Measurements from ENCODE around the gene AKAP9.
"Not testable (repeated sequence)": the region's sequence is repeated elsewhere in the genome, so short reads cannot be mapped to it uniquely, and the experiment has no call there.

AKAP9 gene

DNA sequence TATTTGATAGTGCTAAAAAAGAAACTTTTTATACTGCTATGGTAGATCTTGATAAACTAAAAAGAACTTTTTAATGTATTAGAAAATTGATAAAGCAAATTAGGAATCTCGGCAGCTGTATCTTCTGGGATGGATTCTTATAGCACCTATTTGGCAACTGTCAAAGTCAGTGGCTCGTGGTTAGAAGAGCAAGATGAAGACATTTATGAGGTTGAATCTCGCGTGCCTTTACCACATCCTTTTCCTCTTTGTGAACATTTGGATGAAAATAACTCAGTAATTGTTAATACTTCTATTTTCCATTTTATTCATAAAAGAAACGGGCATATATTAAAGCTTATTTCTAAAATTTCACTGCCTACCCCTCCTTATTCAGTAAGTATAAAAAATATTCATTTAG lies 117.4 kb downstream of the AKAP9 start:
- DNase-seq (ENCODE audit: low read depth in 1 of 2, low spot score in 1 of 2): no peak

DNA sequence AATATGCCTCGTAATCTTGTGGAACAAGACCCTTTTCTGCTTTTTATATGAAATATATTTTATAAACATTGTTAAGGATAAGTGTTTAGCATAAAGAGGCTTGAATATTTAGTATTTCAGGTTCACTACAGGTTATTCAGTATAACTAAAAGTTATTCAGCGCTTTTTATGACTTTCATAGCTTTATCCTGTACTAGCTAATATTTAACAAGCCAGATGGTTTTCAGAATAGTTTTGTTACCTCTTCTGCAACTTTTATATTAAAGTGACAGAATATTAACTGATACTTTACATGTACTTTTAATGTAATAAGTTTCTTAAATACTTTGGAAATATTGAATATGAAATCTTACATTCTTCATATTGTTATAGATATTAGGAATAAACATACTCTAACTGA lies 118.2 kb downstream of the AKAP9 start:
- DNase-seq (ENCODE audit: low read depth in 1 of 2, low spot score in 1 of 2): no peak

DNA sequence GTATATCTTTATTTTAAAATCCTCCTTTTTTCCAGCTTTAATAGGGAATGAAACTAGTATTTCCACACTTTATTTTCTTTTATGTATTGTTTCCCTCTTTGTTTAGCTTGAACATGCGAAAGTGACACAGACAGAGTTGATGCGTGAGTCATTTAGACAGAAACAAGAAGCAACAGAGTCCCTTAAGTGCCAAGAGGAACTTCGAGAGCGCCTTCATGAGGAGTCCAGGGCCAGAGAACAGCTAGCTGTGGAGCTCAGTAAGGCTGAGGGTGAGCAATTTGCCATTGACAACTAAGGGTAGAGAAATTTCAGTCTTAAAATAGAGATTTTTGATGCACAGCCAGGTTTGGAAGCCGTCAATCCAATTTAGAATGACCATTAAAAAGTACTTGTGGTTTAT lies 120.5 kb downstream of the AKAP9 start:
- no peak for DNase-seq (ENCODE audit: low read depth in 1 of 2, low spot score in 1 of 2)

DNA sequence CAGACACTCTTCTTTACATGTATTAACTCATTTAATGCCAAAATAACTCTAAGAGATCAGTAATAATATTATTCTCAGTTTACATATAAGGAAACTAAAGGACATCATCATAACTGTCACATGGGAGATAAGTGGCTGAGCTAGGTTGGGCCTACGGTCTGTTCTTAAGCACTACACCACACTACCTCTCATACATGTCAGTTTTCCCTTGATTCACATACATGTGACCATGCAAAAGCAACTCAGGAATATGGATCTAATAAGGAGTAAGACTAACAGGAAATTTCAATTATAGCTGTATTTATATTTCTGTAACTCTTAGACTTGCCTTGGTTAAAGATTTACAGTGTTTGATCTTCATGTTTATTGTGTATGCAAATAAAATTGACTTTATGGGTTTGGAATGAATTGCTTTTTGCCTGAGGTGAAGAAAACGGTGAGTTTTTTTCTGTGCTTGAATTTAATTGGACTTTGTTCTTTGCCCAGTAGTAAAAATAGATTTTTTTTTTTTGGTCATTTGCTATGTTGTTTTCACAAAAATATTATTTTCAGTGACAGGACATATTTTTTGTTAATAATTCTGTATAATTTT lies 123.9 kb downstream of the AKAP9 start:
- DNase-seq (ENCODE audit: low read depth in 1 of 2, low spot score in 1 of 2): no peak

DNA sequence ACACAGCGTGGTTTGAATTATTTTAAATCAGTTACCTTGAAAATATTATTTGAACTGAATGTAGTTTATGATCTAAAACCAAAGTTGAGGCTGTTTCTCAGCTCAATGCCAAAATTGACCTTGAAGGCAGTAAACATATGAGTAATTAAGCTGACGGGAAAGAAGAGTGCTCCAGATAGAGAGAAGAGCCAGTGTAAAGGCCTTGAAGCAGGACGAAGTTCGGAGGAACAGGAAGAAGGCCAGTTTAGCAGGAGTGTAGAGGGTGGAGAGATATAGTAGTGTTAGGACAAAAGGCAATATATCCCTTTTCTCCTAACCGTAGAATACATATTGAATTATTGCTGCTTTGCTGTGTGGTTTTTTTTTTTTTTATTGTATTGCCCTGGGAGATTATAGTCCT lies 130.4 kb downstream of the AKAP9 start:
- no peak for DNase-seq (ENCODE audit: low read depth in 1 of 2, low spot score in 1 of 2)

DNA sequence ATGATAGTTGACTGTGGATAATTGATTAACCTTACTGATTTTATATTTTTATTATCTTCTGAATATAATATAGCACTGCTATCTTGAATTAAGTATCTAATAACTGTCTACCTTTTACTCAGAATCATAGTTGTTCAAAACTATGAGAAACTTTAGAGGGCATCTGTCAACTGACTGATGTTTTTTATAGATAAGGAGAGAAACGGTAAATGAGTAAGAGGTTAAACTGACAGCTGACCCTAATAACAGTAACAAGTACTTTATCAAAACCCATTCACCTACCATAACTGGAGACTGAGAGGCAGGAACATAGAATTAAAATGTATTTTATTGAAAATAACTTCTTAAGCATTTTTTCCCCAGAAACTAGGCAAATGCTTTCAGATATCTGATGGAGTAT lies 131.5 kb downstream of the AKAP9 start:
- DNase-seq (ENCODE audit: low read depth in 1 of 2, low spot score in 1 of 2): no peak

DNA sequence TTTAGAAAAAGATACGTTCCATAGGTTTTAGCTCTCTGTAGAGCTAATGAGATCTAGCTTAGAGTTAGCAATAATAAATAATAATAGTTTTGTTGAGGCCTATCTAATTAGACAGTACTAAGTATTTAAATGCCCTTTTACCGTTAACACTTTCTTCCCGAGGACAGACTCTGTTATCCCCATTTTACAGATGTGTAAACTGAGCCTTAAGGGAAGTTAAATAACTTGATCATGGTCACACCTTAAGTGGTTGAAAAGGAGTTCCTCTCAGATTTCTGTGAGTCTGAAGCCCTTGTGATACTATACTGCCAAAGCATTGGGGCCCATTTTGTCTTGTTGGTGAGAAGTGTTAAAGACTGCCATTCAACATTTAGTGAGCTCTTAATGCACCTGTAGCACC lies 132.0 kb downstream of the AKAP9 start:
- no peak for DNase-seq (ENCODE audit: low read depth in 1 of 2, low spot score in 1 of 2)

DNA sequence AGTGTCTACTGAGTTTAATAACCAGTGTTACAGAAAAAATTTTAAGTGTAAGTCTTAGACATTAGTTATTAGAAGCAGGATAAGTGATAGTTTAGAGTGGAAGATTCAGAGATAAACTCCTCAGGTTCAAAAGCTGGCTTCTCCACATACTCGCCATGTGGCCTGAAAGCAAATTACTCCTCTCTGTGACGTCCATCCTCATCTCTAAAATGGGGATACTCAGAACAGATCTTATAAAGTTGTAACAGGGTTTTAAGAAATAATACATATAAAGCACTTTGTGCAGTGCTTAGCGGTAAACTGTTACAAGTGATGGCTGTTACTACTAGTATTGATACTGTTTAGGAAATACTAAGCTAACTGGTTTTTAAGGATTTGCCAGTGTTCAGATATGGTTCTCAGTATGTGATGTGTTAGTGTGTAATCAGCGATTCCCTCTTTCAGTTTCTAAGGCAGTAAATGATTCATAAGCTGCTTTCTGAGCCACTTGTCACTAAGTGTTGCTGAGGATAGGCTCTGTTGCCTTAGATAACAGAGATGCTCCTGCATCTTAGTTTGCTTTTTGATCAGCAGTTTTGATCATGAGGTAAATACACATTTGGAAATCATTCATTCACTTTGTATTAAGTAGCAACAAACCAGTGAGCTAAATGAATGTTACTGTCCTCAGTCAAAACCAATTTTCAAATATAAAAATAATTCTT lies 134.9 kb downstream of the AKAP9 start:
- no peak for DNase-seq (ENCODE audit: low read depth in 1 of 2, low spot score in 1 of 2)

DNA sequence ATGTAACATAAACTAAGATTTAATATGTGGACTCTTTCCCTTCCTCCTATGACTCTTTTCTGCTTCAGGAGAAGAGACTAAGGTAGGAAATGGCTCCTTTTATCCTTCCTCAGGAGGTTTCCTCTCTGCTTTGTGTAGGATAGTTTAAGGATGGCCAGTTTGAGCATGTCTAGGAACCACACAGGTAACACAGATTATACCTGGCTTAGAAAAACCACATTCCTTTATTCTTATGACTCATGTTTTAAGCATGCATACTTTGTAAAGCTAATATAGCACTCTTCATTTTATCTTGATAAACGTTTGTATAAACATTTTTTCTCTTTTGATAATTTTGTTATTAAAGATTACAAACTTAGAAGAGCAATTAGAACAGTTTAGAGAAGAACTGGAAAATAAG lies 135.8 kb downstream of the AKAP9 start:
- no peak for DNase-seq (ENCODE audit: low read depth in 1 of 2, low spot score in 1 of 2)

DNA sequence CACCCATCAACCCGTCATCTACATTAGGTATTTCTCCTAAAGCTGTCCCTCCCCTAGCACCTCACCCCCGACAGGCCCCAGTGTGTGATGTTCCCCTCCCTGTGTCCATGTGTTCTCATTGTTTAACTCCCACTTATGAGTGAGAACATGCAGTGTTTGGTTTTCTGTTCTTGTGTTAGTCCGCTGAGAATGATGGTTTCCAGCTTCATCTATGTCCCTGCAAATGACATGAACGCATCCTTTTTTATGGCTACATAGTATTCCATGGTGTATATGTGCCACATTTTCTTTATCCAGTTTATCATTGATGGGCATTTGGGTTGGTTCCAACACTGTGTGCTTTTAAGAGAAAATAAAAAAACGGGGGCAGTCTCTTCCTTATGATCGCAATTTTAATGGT lies 143.3 kb downstream of the AKAP9 start:
- DNase-seq (ENCODE audit: low read depth in 1 of 2, low spot score in 1 of 2): not testable (repeated sequence)

DNA sequence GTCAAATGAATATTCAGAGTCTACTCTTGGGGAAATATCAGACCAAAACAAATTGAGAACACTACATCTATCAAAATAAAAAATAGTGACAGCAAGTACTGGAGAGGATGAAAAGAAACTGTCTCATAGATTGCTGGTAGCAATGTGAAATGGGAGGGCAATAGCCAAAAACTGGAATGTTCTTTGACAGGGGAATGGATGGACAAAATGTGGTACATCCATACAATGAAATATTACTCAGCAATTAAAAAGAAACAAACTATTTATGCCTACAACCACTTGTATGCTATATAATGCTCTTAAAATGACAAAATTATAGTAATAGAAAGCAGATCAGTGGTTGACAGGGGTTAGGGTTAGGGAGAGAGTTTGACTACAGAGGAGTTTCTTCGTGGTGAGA lies 147.6 kb downstream of the AKAP9 start:
- no peak for DNase-seq (ENCODE audit: low read depth in 1 of 2, low spot score in 1 of 2)

DNA sequence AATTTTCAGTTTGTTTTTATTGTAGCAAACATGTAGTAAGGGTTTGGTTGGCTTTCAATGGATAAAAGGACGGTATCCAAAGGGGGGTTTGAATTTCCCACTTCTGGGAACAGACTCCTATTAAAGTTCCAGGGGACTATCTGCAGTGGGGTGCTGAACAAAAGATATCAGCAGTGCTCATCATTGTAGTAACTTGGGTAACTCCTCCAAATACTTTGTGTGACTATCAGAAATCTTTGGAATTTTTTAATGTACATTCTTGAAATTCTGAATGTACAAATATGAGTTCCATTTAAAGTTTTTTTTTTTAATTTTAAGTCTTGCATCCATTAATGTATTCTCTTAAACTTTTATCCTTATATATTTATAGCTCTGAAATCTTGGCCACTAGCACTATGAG lies 151.5 kb downstream of the AKAP9 start:
- no peak for DNase-seq (ENCODE audit: low read depth in 1 of 2, low spot score in 1 of 2)

DNA sequence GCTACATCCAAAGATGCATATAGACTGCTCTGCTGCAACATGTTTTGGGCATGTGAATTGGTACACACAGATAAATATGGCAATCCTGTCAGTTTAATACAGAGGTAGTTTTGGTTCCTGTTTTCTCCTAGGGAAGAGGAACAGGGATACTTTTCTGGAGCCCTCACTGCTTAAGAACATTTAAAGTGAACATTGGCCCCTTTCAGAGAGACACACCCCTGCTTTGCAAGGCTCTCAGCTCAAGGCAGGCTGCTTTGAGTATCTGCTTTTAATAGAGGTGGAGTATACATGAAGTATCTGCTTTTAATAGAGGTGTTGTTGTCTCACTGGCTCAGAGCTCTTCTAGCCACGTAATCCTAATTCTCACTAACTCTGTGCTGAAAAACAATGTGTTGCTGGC lies 154.7 kb downstream of the AKAP9 start:
- DNase-seq (ENCODE audit: low read depth in 1 of 2, low spot score in 1 of 2): no peak

DNA sequence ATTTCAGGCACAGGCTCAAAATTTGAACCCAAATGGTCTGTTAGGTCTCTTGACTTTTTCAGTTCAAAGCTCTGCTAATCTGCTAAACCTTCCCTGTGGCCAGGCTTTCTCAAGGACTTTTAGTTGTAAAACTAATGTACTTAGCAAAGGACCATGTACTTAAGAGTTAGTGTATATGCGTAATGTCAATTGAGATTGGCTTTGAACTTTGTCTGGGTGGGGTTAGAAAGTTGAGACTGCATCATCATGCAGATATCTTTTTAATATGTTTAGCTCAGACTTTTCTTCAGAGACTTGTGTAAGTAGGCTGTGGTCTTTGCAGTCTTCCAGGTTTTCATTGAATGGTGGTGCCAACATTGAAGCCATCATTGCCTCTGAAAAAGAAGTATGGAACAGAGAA lies 159.9 kb downstream of the AKAP9 start:
- no peak for DNase-seq (ENCODE audit: low read depth in 1 of 2, low spot score in 1 of 2)

DNA sequence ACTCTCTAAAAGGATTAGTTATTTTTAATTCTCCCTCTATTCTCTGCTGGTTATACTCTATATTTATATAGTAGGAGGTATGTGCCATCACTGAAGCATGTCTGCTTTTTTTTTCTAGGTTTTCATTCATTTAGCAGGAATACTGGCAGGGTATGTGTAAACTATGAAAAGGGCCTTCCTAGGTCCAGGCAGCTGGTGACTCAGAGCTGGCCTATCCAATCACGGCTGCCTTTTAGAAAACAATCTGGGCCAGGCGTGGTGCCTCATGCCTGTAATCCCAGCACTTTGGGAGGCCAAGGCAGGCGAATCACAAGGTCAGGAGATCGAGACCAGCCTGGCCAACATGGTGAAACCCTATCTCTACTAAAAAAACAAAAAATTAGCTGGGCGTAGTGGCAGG lies 162.2 kb downstream of the AKAP9 start:
- DNase-seq (ENCODE audit: low read depth in 1 of 2, low spot score in 1 of 2): not testable (repeated sequence)

DNA sequence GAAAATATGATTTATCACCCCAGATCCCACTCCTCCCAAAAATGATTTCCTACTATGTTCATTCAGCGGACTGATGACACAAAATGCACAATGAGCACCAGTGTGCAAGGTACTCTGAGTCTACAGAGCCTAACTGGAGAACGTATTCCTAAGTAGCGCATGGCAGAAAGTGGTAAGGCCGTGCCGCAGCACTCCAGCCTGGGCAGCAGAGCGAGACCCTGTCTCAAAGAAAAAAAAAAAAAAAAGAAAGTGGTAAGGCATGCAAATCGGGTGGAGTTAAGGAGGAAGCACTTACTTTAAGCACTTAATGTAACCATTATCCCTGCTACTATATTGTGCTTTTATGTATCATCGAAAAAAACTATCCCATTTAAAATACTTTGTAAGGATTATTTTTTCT lies 168.2 kb downstream of the AKAP9 start:
- no peak for DNase-seq (ENCODE audit: low read depth in 1 of 2, low spot score in 1 of 2)

DNA sequence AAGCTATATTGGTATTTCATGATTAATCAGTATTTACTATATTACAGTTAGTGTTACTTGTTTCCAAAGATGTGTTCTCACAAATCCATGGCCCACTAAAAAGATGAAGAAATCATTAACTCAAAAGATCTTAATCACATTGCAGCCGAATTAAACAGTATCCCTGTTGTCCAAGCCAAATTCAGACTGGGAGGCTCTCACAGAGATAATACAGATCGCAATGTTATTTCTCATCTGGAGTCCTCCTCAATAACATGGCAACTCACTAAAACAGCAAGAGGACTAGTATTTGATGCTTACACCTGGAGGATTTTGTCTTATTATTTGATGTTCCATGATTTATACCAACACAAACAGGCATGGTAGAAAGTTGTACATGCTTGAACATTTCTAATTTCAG lies 170.2 kb downstream of the AKAP9 start:
- no peak for DNase-seq (ENCODE audit: low read depth in 1 of 2, low spot score in 1 of 2)

DNA sequence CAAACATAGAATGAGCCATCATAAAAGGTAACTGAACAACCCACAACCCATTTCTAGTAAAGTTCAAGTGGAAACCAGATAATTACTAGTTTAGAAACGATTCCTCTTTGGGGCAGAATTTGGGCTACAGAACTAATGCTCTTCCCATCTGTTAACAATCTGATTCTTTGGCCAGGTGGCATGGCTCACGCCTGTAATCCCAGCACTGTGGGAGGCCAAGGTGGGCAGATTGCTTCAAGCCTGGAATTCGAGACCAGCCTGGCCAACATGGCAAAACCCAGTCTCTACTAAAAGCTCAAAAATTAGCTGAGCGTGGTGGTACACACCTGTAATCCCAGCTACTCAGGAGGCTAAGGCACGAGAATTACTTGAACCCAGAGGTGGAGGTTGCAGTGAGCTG lies 175.2 kb downstream of the AKAP9 start:
- no peak for DNase-seq (ENCODE audit: low read depth in 1 of 2, low spot score in 1 of 2)

DNA sequence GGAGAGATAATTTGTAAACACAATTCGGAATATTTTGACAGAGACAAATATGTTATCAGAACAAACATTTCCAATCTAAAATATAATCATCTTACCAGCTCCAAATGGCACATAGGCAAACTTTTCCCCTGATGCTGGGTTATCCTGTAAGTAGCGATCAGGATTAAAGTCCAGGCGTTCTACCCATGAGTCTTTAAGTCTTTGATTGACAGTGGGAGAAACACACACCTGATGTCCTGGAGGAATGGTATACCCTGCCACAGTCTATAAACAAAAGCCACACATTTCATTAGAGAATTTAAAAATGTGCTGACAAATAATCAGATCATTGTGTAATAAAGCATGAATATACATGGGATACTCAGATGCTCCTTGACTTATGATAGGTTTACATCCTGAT lies 176.3 kb downstream of the AKAP9 start:
- DNase-seq (ENCODE audit: low read depth in 1 of 2, low spot score in 1 of 2): no peak

DNA sequence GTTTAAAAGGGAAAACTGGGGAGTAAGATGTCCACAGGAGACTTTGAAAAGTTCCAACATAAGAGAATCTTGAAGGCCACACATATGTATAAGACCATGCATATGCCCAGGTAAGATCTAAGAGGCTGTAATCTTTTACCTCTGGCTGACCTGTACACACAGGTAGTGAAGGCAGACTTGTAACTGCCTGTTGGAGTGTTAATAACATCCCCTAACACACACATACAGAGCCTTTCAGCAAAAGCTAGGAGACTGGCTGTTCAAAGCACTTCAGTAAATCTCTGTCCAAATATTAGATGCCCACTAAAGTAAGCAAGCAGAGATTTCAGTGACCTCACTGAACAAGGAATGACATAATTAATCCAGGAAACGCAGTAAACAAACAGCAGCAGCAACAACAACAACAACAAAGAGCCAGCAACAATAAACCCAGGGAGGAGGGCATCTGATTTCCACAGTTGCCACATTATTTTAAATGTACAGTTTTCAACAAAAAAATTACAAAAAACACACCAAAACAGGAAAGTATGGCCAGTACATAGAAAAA lies 178.6 kb downstream of the AKAP9 start:
- no peak for DNase-seq (ENCODE audit: low read depth in 1 of 2, low spot score in 1 of 2)

DNA sequence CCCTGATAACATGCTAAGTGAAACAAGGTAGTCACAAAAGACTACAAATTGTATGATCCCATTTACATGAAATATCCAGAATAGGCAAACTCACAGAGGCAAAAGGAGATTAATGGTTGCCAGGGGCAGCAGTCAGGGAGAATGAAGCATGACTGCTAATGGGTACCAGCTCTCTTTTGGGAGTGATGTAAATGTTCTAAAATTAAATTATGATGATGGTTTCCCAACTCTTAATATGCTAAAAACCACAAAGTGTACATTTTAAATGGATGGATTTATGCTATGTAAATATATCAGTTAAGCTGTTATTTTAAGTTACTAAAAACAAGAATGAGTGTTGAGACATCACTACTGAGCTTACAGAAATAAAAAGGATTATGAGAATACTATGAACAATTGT lies 181.0 kb downstream of the AKAP9 start:
- no peak for DNase-seq (ENCODE audit: low read depth in 1 of 2, low spot score in 1 of 2)

DNA sequence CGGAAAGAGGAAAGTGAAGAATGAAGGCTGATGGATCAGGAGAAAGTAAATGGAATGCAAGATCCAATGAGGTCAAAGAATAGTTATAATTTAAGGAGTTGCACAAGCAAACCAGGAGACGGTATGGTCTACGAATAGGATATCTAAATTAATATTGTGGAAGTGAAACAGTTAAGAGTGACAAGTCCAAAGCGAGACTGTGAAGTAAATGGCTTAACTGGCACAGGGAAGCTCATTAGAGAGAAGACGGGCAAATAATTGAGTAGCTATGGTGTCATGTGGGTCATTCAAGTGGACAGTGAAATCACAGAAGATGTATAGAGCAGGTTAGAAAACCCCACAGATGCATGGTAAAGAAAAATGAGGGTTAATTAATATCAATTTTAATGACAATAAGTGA lies 190.4 kb downstream of the AKAP9 start:
- DNase-seq (ENCODE audit: low read depth in 1 of 2, low spot score in 1 of 2): no peak

DNA sequence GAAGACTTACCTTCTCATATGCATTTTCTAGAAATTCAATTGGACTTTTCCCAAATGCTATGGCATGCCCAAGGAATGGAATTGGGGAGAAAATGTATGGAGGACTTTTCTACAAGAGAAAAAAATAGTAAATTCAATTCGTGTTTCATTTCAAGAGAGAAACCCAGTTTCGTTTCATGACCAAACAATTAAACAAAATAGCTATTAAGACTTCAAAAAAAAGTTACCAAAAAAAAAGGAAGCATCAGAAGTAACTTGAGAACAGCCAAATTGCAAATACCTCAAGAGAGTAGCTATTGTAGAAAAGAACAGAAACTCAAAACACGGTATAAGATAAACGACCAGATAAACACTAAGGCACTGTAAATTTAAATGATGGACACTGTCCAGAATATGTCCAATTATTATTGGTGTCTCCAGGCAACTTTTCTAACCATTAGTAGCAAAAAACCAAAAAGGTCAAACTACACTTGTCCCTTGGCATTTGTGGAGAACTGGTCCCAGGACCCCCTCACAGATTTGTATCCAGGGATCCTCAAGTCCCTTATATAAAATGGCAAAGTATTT lies 191.2 kb downstream of the AKAP9 start:
- no peak for DNase-seq (ENCODE audit: low read depth in 1 of 2, low spot score in 1 of 2)

Data from activated CD4-positive, alpha-beta T cell treated with anti-CD3 and anti-CD28 coated beads, Interleukin-2, amount 50 U/mL, for 24 hours (primary cell).